CD8-positive, alpha-beta memory T cell (primary cell): ENCODE data around the gene DNAJC15. TPM values are rescaled to one million over a fixed set of nuclear protein-coding genes. Genes with fewer than 3 reads are reported as not detected.
A peak's percentile ranks its signal among the peaks of the same experiment; 100 is the strongest.
"Not testable (repeated sequence)": the region's sequence is repeated elsewhere in the genome, so short reads cannot be mapped to it uniquely, and the experiment has no call there.

Experiments
- CTCF ChIA-PET: fragments of 350-600 bp; sonication (Branson Sonifier 250); formaldehyde crosslinking; loops from one replicate; lab custom pipeline; 2021; ENCODE audit warnings: antibody characterized with exemption; lab: Charles Lee
- POLR2A ChIA-PET: fragments of 350-600 bp; sonication (Branson Sonifier 250); formaldehyde crosslinking; loops from one replicate; lab custom pipeline; 2021; ENCODE audit warnings: antibody characterized with exemption; lab: Charles Lee
- DNase-seq, 5 donors: peaks; one replicate each; pipeline versions ENCODE4 v3.0.0 to v3.0.0-alpha.2; 2020 to 2022; ENCODE audit warnings: mixed read lengths in 1 of 5
- H3K27ac ChIP-seq: one replicate; pipeline ENCODE4 v1.7.0; 2013; ENCODE audit warnings: low read depth, mild to moderate bottlenecking, low read length, moderate library complexity
- H3K27me3 ChIP-seq: 2 replicates; pipeline ENCODE4 v1.7.0; 2013; ENCODE audit warnings: low read length, mild to moderate bottlenecking; ENCODE audit not compliant: insufficient read depth, poor library complexity, severe bottlenecking
- H3K36me3 ChIP-seq: 2 replicates; pipeline ENCODE4 v1.7.0; 2013; ENCODE audit warnings: mild to moderate bottlenecking, low read length, moderate library complexity; ENCODE audit not compliant: insufficient read depth
- H3K4me1 ChIP-seq: 2 replicates; pipeline ENCODE4 v1.7.0; 2013; ENCODE audit warnings: mild to moderate bottlenecking, low read length, moderate library complexity; ENCODE audit not compliant: insufficient read depth
- H3K4me3 ChIP-seq: 2 replicates; pipeline ENCODE4 v1.7.0; 2013; ENCODE audit warnings: mild to moderate bottlenecking, low read length
- H3K9me3 ChIP-seq: 2 replicates; pipeline ENCODE4 v1.7.0; 2013; ENCODE audit warnings: mild to moderate bottlenecking, low read length
- H3K27ac Mint-ChIP-seq, 8 donors: one replicate each; pipeline ENCODE4 v1.8.0; 2020 to 2021; ENCODE audit warnings: mixed read lengths in 8 of 8, mild to moderate bottlenecking in 6 of 8, inconsistent platforms in 3 of 8, moderate library complexity in 3 of 8
- H3K27me3 Mint-ChIP-seq, 2 donors: one replicate each; pipeline ENCODE4 v1.8.0; 2020 to 2021; ENCODE audit warnings: mixed read lengths in 2 of 2, mild to moderate bottlenecking in 1 of 2, moderate library complexity in 1 of 2
- H3K36me3 Mint-ChIP-seq, 3 donors: one replicate each; pipeline ENCODE4 v1.8.0; 2020 to 2021; ENCODE audit warnings: mixed read lengths in 3 of 3, inconsistent platforms in 1 of 3, mild to moderate bottlenecking in 1 of 3
- H3K4me1 Mint-ChIP-seq, 3 donors: one replicate each; pipeline ENCODE4 v1.8.0; 2020 to 2021; ENCODE audit warnings: mixed read lengths in 3 of 3, inconsistent platforms in 1 of 3, mild to moderate bottlenecking in 1 of 3
- H3K4me3 Mint-ChIP-seq, 7 donors: one replicate each; pipeline ENCODE4 v1.8.0; 2020 to 2021; ENCODE audit warnings: mixed read lengths in 7 of 7, mild to moderate bottlenecking in 6 of 7, moderate library complexity in 4 of 7, inconsistent platforms in 2 of 7
- H3K9me3 Mint-ChIP-seq, 5 donors: one replicate each; pipeline ENCODE4 v1.8.0; 2020 to 2022; ENCODE audit warnings: mixed read lengths in 5 of 5, mild to moderate bottlenecking in 3 of 5, moderate library complexity in 2 of 5, inconsistent platforms in 1 of 5
- polyA plus RNA-seq: library from polyadenylated mRNA; unstranded; fragments of 300-500 nt; fragmentation: Illumina TruSeq; gene quantifications from one replicate; pipeline ENCODE4 v1.2.3, GENCODE V29; 2021
- total RNA-seq, 2 experiments: library from RNA; stranded (reverse); gene quantifications; one replicate each; pipeline ENCODE4 v1.2.3, GENCODE V29; 2021

DNAJC15 gene
- total and polyA plus RNA-seq, 3 experiments from 2014 or later: 13.2 to 13.7 (median 13.6) TPM

DNA sequence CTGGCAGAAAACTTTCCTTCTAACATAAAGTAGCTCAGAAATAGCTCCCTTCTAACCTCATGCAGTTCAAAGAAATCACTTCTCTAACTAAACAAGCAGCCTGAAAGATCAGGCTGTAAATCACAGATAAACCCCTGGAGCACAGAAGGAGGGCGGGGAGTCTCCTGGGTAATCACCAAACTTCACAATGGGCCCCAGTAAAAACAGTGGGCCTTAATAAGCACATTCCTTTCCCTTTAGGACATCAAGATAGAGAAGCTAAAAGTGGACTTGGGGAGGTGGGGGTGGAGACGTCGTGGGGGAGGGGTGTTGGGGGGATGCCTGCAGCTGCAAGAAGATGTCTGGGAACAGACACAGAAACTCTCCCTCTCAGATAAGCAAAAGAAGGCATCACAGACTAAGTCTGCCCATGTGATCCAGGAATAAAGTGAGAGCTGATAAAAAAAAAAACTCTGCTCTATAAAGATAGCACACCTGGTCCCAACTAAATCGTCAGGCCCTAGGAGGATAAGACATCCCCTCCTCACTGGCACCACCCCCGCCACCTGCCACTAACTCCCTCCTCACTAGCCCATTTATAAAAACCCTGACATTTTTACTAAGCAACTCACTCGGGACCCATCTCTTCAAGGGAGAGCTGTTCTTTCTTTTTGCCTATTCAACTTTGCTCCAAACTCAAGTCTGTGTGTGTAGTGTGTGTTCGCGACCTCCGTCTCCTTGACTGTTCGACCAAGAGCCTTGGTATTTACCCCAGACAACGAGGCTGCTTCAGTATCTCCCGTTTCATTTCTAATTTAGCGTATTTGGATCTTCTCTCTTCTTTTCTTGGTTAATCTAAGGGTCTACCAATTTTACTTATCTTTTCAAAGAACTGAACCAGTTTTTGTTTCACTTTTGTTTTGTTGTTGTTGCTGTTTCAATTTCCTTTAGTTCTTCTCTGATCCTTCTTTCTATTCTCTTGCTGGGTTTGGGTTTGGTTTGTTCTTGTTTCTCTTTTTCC is 31.7 kb downstream of the DNAJC15 start:
- Mint-ChIP-seq H3K4me3 (no peak overlapping the region), H3K27ac (no peak overlapping the region), H3K9me3 (no peaks in the 10 kb centered on the region), H3K27me3 (peaks cover 0 to 3% of the 10 kb centered on the region in 2 donors), H3K36me3 (peaks cover 9% of the 10 kb centered on the region in 3 donors), H3K4me1 (peaks cover 5 to 41% (median 36%) of the 10 kb centered on the region in 3 donors)
- Histone ChIP-seq H3K4me3 (peak overlapping the region; percentile 66), H3K4me1 (peaks cover 45% of the 10 kb centered on the region), H3K27me3 (no peaks in the 10 kb centered on the region), H3K27ac (peak overlapping the region; percentile 81), H3K9me3 (no peaks in the 10 kb centered on the region), H3K36me3 (no peaks in the 10 kb centered on the region)
- peak in 2 of 5 donors; percentile 32 to 56 for DNase-seq
- ChIA-PET CTCF (no interaction called here), POLR2A (interaction anchor here (0.6 to 1.9 kb wide), 2 partner anchors 41 to 63 kb away, joined by 3 to 20 read pairs; partner anchors contain the start of gene EPSTI1)

DNA sequence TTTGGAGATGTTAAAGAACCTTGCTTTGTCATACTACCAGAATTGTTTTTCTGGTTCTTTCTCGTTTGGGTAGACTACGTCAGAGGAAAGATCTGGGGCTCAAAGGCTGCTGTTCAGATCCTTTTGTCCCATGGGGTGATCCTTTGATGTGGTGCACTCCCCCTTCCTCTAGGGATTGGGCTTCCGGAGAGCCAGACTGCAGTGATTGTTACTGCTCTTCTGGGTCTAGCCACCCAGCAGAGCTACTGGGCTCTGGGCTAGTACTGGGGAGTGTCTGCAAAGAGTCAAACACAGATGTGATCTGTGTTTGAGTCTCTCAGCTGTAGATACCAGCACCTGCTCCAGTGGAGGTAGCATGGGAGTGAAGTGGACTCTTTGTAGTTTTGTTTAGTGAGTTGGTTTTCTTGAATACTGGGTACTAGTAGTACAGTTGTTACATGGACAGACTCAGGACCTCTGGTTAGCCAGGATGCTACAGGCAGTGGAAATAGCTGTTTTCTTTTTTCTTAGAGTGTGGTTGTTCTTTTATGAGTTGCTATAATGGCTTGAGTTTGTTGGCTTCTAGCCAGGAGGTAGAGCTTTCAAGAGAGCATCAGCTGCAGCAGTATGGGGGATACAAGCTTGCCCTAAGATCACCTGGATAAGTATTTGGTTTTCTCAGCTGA is 34.4 kb downstream of the DNAJC15 start:
- peaks cover 25 to 54% (median 41%) of the 10 kb centered on the region in 3 donors for H3K4me1 Mint-ChIP-seq
- H3K27ac Mint-ChIP-seq: peak overlapping the region in 6 of 8 donors; percentile 30 to 85 (median 74)
- Histone ChIP-seq H3K27ac (no peak overlapping the region), H3K27me3 (no peaks in the 10 kb centered on the region), H3K36me3 (no peaks in the 10 kb centered on the region), H3K9me3 (no peaks in the 10 kb centered on the region), H3K4me3 (no peak overlapping the region), H3K4me1 (peaks cover 45% of the 10 kb centered on the region)
- H3K9me3 Mint-ChIP-seq: no peaks in the 10 kb centered on the region
- H3K4me3 Mint-ChIP-seq: peak overlapping the region in 6 of 7 donors; percentile 6 to 60 (median 40)
- POLR2A ChIA-PET: interaction anchor here (0.6 to 1.3 kb wide), 2 partner anchors 66 to 68 kb away, joined by 4 to 5 read pairs; partner anchors contain the start of gene EPSTI1
- DNase-seq: peak; percentile 2 to 81 (median 32)
- CTCF ChIA-PET: interaction anchor here (0.9 to 1.4 kb wide), 2 partner anchors 39 to 66 kb away, joined by 3 to 4 read pairs; partner anchors contain the start of gene EPSTI1
- peaks cover 7 to 21% (median 10%) of the 10 kb centered on the region in 3 donors for H3K36me3 Mint-ChIP-seq
- H3K27me3 Mint-ChIP-seq: peaks cover 0 to 3% of the 10 kb centered on the region in 2 donors

DNA sequence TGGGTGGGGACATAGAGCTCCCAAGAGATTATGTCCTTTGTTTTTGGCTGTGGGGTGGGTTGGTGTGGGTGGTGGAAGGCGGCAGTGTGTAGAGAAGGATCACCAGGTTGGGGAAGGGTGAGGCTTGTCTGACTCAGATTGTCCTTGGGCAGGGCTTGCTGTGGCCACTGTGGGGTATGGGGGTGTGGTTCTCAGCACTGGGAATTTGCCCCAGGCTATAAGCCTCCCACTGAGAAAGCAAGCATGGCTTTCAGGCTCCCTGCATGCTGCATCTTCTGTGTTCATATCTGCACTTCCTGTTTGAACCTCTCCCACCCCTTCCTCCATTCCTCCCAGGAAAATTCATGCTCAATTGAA is 34.9 kb downstream of the DNAJC15 start:
- Histone ChIP-seq H3K9me3 (no peaks in the 10 kb centered on the region), H3K36me3 (no peaks in the 10 kb centered on the region), H3K4me1 (peaks cover 45% of the 10 kb centered on the region), H3K4me3 (no peak overlapping the region), H3K27ac (no peak overlapping the region), H3K27me3 (no peaks in the 10 kb centered on the region)
- no peak for DNase-seq
- Mint-ChIP-seq H3K27ac (peak overlapping the region in 5 of 8 donors; percentile 30 to 85 (median 78)), H3K4me3 (peak overlapping the region in 4 of 7 donors; percentile 32 to 60 (median 40)), H3K4me1 (peaks cover 25 to 56% (median 38%) of the 10 kb centered on the region in 3 donors), H3K36me3 (peaks cover 2 to 19% (median 10%) of the 10 kb centered on the region in 3 donors), H3K27me3 (peaks cover 0 to 3% of the 10 kb centered on the region in 2 donors), H3K9me3 (no peaks in the 10 kb centered on the region)
- CTCF ChIA-PET: interaction anchor here (0.9 to 1.4 kb wide), 3 partner anchors 17 to 66 kb away, joined by 3 to 4 read pairs (median 3); partner anchors contain the start of gene EPSTI1
- POLR2A ChIA-PET: interaction anchor here (0.6 to 1.3 kb wide), 2 partner anchors 66 to 68 kb away, joined by 4 to 5 read pairs; partner anchors contain the start of gene EPSTI1

GRCh38 chr13:43058831-43059230 is 35.4 kb downstream of the DNAJC15 start:
- ChIA-PET CTCF (interaction anchor here (1.0 to 1.4 kb wide), 2 partner anchors 17 to 35 kb away, joined by 3 read pairs; no protein-coding TSS in a partner anchor), POLR2A (interaction anchor here (0.9 kb wide), 1 partner anchor 16 kb away, joined by 3 read pairs; no protein-coding TSS in a partner anchor)
- H3K36me3 Mint-ChIP-seq: peaks cover 0 to 18% (median 10%) of the 10 kb centered on the region in 3 donors
- H3K36me3 ChIP-seq: no peaks in the 10 kb centered on the region
- DNase-seq: no peak
- H3K4me1 ChIP-seq: peaks cover 40% of the 10 kb centered on the region
- peaks cover 0 to 3% of the 10 kb centered on the region in 2 donors for H3K27me3 Mint-ChIP-seq
- H3K4me3 ChIP-seq: no peak overlapping the region
- H3K9me3 Mint-ChIP-seq: no peaks in the 10 kb centered on the region
- H3K27me3 ChIP-seq: no peaks in the 10 kb centered on the region
- peak overlapping the region in 3 of 7 donors; percentile 32 to 60 (median 33) for H3K4me3 Mint-ChIP-seq
- H3K4me1 Mint-ChIP-seq: peaks cover 30 to 60% (median 37%) of the 10 kb centered on the region in 3 donors
- no peaks in the 10 kb centered on the region for H3K9me3 ChIP-seq
- H3K27ac Mint-ChIP-seq: peak overlapping the region in 2 of 8 donors; percentile 79 to 84
- no peak overlapping the region for H3K27ac ChIP-seq

GRCh38 chr13:43059779-43060178 is 36.4 kb downstream of the DNAJC15 start:
- DNase-seq, H3K9me3 Mint-ChIP-seq, H3K4me3 ChIP-seq, H3K27me3 ChIP-seq, H3K27me3 Mint-ChIP-seq, H3K36me3 ChIP-seq, H3K27ac ChIP-seq, H3K4me3 Mint-ChIP-seq, H3K9me3 ChIP-seq: not testable (repeated sequence)
- H3K36me3 Mint-ChIP-seq: peaks cover 0 to 18% (median 10%) of the 10 kb centered on the region in 3 donors
- POLR2A ChIA-PET: interaction anchor here (0.9 kb wide), 1 partner anchor 16 kb away, joined by 3 read pairs; no protein-coding TSS in a partner anchor
- H3K27ac Mint-ChIP-seq: peak overlapping the region in 2 of 8 donors; percentile 13 to 48
- H3K4me1 Mint-ChIP-seq: peaks cover 30 to 60% (median 37%) of the 10 kb centered on the region in 3 donors
- CTCF ChIA-PET: interaction anchor here (1.0 kb wide), 1 partner anchor 36 kb away, joined by 3 read pairs; no protein-coding TSS in a partner anchor
- H3K4me1 ChIP-seq: peaks cover 30% of the 10 kb centered on the region

DNA sequence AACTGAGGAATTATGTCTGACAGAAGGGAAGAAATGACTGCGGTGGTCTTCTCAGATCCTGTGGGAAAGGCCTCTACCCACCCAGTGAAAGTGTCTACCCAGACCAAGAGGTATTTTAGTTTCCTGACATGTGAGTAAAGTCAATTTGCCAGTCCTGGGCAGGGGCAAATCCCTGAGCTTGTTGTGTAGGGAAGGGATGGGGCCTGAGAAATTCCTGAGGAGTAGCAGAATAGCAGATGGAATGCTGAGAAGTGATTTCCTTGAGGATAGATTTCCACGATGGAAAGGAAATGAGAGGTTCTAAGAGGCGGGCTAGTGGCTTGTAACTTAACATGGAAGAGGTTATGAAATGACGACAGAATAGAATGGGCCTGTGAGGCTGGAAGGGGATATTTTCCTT is 37.4 kb downstream of the DNAJC15 start:
- H3K36me3 ChIP-seq, H3K27me3 ChIP-seq, H3K27me3 Mint-ChIP-seq, H3K27ac ChIP-seq, POLR2A ChIA-PET, H3K9me3 Mint-ChIP-seq, H3K9me3 ChIP-seq, H3K4me3 ChIP-seq, H3K4me3 Mint-ChIP-seq, CTCF ChIA-PET, DNase-seq: not testable (repeated sequence)
- H3K4me1 ChIP-seq: peaks cover 28% of the 10 kb centered on the region
- Mint-ChIP-seq H3K36me3 (peaks cover 0 to 20% (median 12%) of the 10 kb centered on the region in 3 donors), H3K4me1 (peaks cover 30 to 60% (median 37%) of the 10 kb centered on the region in 3 donors), H3K27ac (peak overlapping the region in 2 of 8 donors; percentile 17 to 59)

GRCh38 chr13:43061496-43062280 is 38.3 kb downstream of the DNAJC15 start:
- Histone ChIP-seq H3K27me3 (no peaks in the 10 kb centered on the region), H3K4me3 (no peak overlapping the region), H3K9me3 (no peaks in the 10 kb centered on the region), H3K4me1 (peaks cover 19% of the 10 kb centered on the region), H3K36me3 (no peaks in the 10 kb centered on the region), H3K27ac (no peak overlapping the region)
- POLR2A ChIA-PET: no interaction called here
- no peaks in the 10 kb centered on the region for H3K9me3 Mint-ChIP-seq
- DNase-seq: no peak
- H3K36me3 Mint-ChIP-seq: peaks cover 5 to 27% (median 12%) of the 10 kb centered on the region in 3 donors
- no peak overlapping the region for H3K4me3 Mint-ChIP-seq
- peaks cover 0 to 3% of the 10 kb centered on the region in 2 donors for H3K27me3 Mint-ChIP-seq
- CTCF ChIA-PET: interaction anchor here (1.0 kb wide), 1 partner anchor 14 kb away, joined by 4 read pairs; no protein-coding TSS in a partner anchor
- peaks cover 30 to 54% (median 31%) of the 10 kb centered on the region in 3 donors for H3K4me1 Mint-ChIP-seq
- peak overlapping the region in 4 of 8 donors; percentile 13 to 73 (median 38) for H3K27ac Mint-ChIP-seq
